BE2C (cell line): ENCODE results near the gene C10orf120.

Experiments used
- DNase-seq: peaks from one replicate; pipeline ENCODE4 v3.0.0-alpha.2; 2020
- H3K27me3 ChIP-seq: fragments of 250-450 bp; sonication (Bioruptor Pico); 2 replicates; pipeline ENCODE4 v1.5.1; 2020; ENCODE audit warnings: mild to moderate bottlenecking
- H3K36me3 ChIP-seq: fragments of 250-450 bp; sonication (Bioruptor Pico); 2 replicates; pipeline ENCODE4 v1.5.1; 2020; ENCODE audit warnings: mild to moderate bottlenecking
- H3K4me1 ChIP-seq: fragments of 250-450 bp; sonication (Bioruptor Pico); 2 replicates; pipeline ENCODE4 v1.5.1; 2020
- H3K4me3 ChIP-seq: 2 replicates; pipeline ENCODE4 v1.5.1; 2011; ENCODE audit warnings: low read depth, low read length
- H3K9me3 ChIP-seq: fragments of 250-450 bp; sonication (Bioruptor Pico); 2 replicates; pipeline ENCODE4 v1.5.1; 2020
- TF ChIP-seq, protein P1 (sequence below): IDR thresholded peaks from 2 replicates; pipeline ENCODE4 v1.5.1; 2012; ENCODE audit warnings: mild to moderate bottlenecking, low read depth, low read length

Gene C10orf120

DNA sequence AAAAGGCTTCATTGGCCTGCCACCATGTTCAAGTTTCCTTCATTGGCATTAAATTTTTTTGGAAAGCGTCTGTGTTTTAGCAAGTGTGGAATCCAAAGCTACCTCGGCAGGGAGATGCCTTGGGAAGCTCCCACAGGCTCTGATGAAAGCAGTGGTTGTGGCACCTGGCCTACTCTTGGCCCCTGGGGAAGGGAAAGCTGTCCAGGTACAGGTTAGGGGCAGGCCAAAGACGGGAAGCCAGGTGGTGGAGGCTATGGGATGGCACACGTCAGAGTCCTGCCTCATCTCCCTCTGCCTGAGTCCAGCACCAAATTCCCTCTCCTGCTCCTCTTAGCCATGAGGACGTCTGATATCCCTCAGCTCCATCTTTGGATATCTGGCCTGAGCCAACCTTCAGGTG, 49.7 kb downstream of the C10orf120 start:
- Histone ChIP-seq H3K9me3 (no peaks in the 10 kb centered on the region), H3K27me3 (peaks cover 16% of the 10 kb centered on the region), H3K36me3 (no peaks in the 10 kb centered on the region), H3K4me3 (no peak overlapping the region), H3K4me1 (no peaks in the 10 kb centered on the region)
- DNase-seq, result no peak
- TF ChIP-seq, protein P1, sequence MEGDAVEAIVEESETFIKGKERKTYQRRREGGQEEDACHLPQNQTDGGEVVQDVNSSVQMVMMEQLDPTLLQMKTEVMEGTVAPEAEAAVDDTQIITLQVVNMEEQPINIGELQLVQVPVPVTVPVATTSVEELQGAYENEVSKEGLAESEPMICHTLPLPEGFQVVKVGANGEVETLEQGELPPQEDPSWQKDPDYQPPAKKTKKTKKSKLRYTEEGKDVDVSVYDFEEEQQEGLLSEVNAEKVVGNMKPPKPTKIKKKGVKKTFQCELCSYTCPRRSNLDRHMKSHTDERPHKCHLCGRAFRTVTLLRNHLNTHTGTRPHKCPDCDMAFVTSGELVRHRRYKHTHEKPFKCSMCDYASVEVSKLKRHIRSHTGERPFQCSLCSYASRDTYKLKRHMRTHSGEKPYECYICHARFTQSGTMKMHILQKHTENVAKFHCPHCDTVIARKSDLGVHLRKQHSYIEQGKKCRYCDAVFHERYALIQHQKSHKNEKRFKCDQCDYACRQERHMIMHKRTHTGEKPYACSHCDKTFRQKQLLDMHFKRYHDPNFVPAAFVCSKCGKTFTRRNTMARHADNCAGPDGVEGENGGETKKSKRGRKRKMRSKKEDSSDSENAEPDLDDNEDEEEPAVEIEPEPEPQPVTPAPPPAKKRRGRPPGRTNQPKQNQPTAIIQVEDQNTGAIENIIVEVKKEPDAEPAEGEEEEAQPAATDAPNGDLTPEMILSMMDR, result no peak

DNA sequence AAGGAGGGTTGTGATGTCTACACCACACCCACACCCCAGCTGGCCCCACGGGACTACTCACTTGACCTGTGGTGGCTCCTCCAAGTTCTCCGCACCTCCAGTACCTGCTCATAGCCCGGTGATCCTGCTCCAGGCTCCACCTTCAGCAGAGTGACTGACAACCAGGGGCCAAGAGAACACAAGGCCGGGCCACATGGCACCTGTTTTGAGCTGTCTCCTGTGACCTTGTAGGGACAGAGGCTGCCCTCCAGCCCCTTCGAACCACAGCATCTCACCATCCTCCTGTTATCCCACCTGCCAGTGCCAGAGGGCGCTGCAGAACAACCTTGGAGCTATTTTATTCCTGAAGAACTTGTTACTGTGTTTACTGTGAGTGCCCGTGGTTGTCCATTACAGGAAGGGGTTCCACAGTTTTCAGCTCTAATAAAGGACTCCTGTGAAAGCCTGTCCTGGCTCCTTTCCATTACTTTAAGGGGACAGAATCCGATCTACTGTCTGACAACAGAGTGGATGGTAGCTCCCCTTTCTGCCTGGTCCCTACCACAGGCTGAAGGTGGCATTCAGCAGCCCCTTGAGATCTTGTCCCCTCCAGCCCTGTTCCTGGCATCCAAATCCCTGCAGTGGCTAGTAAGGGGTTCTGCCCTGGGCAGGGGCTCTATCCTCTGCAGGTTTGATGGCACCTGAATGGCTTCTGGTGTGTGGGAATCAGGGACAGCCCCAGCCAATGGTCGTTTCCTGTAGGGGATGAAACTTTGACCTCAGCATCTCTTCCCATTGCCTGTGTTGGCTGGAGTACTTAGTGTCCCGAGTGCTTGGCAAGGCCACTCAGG, 50.8 kb downstream of the C10orf120 start:
- Histone ChIP-seq H3K4me1 (no peaks in the 10 kb centered on the region), H3K27me3 (peaks cover 16% of the 10 kb centered on the region), H3K36me3 (no peaks in the 10 kb centered on the region), H3K9me3 (no peaks in the 10 kb centered on the region), H3K4me3 (no peak overlapping the region)
- peak; percentile 39 for DNase-seq
- TF ChIP-seq, protein P1, result peak; percentile 75
